Activated CD4-positive, alpha-beta T cell treated with anti-CD3 and anti-CD28 coated beads, Interleukin-2, amount 50 U/mL, for 1 hour (primary cell): Measurements from ENCODE around the gene PROM1.

Source experiments
- DNase-seq: peaks from one replicate; pipeline ENCODE4 v3.0.0-alpha.2; 2020

Gene PROM1

DNA sequence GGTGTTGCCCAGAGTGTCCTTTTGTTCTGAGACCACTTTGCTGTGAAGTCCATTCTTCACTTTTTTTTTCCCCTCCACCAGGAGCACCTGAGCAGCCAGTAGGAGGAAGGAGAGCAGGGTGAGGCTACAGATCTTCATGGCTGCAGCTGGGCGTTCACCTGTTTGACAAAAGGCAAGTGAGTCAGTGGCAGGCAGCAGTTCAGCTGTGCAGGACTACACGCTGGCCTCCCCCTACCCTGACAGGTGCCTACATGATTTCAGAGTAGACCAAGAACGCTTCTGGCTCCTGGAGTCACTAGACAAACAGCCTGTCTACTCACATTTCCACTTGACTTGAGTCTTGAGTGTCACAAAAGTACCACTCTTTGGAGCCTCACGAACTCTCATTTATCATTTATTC lies 147.3 kb downstream of the PROM1 start:
- DNase-seq: no peak

DNA sequence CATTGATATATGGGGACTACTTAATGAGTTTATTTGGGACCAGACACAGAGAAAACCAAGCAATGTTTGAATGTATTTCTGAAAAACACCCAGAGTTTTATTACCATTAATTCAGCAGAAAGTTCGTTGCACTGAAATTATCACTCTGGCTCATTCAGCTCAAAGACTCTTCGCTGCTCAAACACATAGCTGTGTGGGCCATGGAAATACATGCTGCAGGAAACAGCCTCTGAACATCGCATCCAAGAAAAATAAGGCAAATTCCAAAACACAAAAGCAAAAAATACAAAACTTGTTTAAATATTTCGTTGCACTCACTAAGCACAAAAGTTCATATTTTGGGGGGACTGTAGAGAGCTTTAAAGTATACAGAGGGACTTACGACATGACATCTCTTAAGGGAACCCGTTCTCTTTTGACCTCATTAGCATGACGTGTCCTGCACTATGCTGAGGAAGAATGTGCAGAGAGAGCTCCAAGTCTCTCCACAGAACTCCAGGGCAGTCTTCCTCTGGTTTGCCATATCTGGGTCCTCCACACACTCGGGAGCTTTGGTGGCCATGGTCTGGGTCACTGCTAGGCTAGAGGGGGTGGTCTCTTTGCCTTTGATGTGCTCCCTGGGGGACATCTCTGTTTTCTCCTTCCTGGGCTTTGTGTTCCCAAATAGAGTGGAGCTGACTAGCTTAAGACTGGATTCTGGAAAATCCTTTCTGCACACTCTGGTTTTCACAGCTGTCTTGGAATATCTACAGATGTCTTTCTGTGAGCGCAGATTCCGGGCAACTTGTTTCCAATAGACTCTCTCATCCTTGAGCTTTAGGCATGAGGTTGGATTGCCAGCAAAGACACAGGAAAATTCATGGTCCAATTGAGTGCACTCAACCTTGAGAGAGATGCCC lies 148.1 kb downstream of the PROM1 start:
- DNase-seq: no peak

DNA sequence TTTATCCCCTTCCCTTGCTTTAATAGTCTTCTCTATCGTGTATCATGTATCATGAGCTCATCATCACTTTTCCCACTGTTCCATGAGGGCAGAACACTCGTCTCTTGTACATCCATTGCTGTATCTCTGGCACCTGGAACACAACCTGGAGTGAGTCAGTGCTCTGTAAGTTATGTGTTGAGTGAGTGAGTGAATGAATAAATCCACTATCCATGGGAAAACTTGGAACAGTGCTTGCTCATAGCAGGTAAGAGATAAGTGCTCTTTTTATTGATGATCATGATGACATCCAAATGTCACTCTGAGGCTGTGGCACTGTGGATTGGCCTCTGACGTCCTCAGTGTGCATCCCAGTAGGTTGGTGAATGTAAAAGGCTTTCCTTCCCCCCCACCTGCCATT lies 149.6 kb downstream of the PROM1 start:
- DNase-seq: no peak

DNA sequence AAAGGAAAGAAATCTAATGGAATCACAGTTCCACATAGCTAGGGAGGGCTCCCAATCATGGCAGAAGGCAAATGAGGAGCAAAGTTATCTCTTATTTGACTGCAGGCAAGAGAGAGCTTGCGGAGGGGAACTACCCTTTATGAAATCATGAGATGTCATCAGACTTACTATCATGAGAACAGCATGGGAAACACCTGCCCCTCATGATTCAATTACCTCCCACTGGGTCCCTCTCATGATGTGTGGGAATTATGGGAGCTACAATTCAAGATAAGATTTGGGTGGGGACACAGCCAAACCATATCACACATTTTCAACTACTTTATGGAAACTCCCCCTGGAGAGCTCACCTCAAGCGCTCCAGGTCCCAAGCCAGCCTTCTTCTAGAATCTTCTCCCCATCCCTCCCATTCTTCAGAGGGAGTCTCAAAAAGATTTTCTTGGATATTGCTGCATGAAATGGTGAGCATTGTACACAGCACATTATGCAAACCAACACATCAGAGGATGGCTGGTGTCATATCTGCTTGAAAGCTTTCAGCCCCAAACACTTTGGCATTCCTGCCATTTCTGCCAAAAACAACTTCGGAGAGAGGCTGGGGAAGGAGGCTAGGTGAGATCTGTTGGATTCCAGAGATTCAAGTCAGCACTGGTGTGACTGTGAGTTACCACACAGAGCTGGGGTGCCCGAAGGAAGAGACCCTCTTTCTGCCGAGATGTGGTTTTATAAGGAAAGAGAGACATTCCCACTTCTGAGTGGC lies 152.2 kb downstream of the PROM1 start:
- DNase-seq: no peak

DNA sequence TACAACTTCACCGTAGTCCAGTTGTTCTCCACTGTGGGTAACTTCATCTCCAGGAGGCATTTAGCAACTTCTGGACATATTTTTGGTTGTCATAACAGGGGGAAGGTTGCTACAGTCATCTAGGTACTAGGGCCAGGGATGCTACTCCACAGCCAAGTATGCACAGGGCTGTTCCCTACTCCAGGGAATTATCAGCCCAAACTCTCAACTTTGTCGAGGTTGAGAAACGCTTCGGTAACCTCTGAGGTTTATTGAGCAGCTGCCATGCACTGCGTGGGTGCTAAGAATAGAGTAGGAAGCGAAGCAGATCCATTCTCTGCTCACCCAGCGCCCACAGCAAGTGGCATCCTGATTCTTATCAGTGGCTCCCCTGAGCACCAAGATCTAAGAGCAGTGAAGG lies 153.5 kb downstream of the PROM1 start:
- no peak for DNase-seq

DNA sequence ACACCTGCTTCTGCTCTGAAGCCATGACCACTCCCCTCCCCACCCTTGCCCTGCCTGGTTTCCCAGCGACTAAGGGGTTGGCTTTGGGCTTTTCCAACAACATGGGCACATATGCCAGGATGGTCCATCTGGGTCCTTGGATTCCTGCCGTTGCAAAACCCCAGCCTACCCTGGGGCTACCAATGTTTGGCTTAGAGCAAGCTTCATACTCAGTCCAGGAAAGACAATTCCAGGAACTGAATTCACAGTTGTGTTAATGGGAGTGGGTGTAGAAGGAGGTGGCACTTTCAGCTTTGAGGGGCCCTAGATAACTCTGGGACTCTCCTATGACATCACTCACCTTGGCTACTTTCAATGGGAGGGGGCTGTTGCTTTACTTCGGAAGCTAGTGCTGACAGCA lies 154.3 kb downstream of the PROM1 start:
- DNase-seq: no peak

DNA sequence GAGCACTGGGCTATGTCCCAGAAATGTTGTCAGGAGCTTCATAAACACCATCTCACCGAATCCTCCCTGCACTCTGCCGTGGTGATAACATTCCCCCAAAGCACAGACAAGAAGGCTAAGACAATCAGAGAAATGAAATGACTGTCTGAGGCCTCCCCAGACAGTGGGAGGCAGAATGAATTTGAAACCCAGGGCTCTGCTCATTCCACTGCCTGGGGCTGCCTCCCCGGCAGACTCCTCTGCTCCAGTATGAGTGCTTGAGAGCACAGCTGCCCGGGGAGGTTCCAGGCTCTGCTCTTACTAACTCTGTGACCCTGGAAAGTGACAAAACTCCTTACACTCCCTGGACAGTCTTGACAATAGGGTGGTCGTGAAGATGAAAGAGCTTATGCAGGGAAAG lies 154.9 kb downstream of the PROM1 start:
- no peak for DNase-seq

DNA sequence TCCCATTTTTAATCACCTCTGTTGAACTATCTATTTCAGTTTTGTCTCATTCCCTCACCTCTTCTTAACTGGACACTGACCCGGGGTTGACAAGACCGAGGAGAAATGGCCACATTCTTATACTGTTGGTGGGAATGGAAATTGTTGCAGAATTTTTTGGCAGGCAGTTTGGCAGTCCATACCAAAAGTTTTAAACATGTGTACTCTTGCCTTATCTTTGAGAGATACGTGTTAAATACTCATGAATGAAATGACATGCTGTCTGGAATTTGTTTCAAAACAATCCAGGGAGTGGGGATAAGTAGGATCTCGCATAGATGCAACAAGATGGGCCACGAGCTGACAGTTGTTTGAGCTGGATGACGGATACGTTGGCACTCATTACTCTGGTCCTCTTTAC lies 157.3 kb downstream of the PROM1 start:
- no peak for DNase-seq

DNA sequence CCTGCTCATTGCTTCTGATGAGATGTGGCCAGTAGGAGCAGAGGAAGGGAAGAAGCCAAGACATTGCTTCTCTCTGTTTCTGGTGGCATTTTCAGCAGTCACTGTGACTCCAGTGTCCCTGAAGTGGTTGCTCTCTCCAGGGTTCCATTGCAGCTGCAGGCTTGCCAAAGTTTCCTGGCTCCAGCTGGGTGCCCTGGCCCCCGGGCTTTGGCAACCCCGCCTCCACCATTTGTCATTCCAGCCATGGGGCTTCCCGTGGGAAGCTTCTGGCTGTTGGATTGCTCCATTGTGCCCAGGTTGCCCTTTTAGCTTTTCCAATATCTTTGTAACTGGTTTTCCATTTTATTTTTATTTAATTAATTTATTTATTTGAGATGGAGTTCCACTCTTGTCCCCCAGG lies 158.0 kb downstream of the PROM1 start:
- DNase-seq: no peak

DNA sequence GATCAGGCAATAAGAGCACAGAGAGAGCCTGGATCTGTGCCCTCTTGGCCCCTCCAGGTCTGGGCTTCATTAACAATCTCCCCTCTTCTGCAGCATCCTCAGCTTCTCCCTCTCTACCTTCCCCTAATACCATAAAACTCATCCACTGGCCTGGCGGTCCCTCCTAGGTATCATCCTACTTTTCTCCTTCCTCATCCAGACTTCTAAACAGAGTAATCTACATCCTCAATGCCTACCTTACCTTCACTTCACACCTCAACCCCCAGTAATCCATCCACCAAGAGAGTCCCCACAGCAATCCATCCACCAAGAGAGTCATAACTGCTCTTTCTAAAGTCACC lies 162.3 kb downstream of the PROM1 start:
- DNase-seq: no peak

DNA sequence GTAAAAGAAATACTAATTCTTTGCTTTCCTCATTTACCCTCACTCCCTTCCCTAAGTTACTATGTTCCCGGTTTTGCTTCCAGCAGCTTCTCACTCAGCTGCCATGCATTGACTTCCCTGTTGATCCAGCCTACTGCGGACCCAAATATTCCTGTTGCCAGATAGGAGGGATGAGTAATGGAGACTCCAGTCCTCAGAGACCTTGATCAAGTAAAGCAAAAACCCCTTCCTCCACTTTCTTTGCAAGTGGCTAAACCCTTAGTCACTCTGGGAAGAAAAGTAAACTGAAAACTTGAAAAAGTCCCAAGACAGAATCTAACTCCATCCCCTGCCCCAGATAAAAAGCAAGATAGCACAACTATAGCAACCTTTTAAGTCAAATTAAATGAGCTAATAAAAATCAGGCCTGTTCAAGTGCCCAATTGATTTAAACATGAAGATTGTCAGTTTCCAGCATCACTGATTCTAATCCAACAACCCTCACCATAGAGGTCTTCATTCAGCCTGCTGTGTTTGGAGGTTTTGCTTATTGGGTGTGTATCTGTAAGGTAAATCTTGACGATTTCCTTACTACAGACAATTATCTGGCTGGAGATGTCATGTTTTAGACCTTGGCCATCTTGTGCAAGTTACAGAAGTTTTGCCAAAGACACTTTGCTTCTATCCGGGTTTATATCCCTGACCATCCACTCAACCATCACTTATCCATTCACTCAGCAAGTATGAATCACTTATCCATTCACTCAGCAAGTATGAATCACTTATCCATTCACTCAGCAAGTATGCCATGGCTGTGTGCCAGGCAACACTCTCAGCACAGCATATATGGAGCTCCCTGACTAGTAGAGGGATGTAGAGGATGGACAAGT lies 162.9 kb downstream of the PROM1 start:
- no peak for DNase-seq

DNA sequence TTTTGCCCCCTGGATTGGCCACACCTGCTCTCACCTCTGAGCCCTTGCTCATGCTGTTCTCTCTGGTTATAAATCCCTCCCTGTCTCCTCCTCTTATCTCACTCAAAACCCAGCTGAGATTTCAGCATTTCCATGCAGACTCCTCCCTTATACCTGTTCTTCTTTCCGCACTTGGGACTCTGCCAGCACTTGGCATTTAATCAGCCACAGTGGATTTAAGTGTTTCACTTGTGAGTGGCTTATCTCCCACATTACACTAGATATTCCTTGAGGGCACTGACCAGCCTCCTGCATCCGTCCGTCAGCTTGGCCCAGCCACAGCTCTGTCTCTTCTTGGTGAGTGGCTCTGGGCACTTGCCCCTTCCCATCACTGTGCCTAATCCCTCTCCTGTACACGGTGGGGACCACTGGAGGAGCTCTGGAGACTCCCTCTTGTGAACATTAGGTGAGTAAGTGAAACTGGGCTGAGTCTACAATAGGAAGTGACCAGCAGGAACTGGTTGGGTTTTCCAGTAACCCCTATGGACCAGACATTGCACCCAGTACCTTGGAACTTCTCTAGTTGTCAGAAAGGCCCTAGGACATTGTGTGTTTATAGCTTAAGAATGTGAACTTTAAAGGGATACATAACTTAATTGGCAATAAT lies 165.2 kb downstream of the PROM1 start:
- DNase-seq: no peak
